A549 (cell line): Measurements from ENCODE around the gene SF3B3. TPM values are rescaled to one million over a fixed set of nuclear protein-coding genes. Genes with fewer than 3 reads are reported as not detected.

Experiments
- ATAC-seq, 2 experiments: fragments of 200-7000 bp in 1 of 2; fragments of >200 bp in 1 of 2; cut with Nextera tagmentation in 1 of 2; cut with Tn5 transposase in 1 of 2; 3 replicates each; pipeline versions ENCODE4 v1.8.0 to v1.9.1; 2018 to 2020; ENCODE audit warnings: mild to moderate bottlenecking in 1 of 2, moderate library complexity in 1 of 2
- CTCF ChIA-PET: fragments of 300-600 bp; sonication (Branson Sonifier 250); formaldehyde crosslinking; extraction: SDS; loops from one replicate; lab custom pipeline; 2021; ENCODE audit warnings: antibody characterized with exemption, inconsistent platforms; lab: Yijun Ruan, JAX
- POLR2A ChIA-PET: fragments of 350-600 bp; formaldehyde crosslinking; extraction: SDS; loops from one replicate; lab custom pipeline; 2021; ENCODE audit warnings: antibody characterized with exemption, inconsistent platforms; lab: Yijun Ruan, JAX
- DNase-seq, 2 experiments: peaks; one replicate each; pipeline versions ENCODE4 v3.0.0 to v3.0.0-alpha.2; 2011 to 2016; ENCODE audit warnings: low read depth in 1 of 2, low spot score in 1 of 2
- FAIRE-seq: peaks from 2 replicates; lab custom pipeline; 2011; peaks lifted over from hg19 to GRCh38; lab: Jason Lieb, UNC
- H3K27ac ChIP-seq, 2 experiments: fragments of >200 bp; sonication (Bioruptor Twin); formaldehyde crosslinking; 3 replicates each; pipeline ENCODE4 v1.5.1; 2016 to 2017
- H3K4me1 ChIP-seq: fragments of >200 bp; sonication (Bioruptor Twin); formaldehyde crosslinking; 3 replicates; pipeline ENCODE4 v1.6.1; 2016
- H3K4me2 ChIP-seq: fragments of >200 bp; sonication (Bioruptor Twin); formaldehyde crosslinking; 3 replicates; pipeline ENCODE4 v1.6.1; 2016
- H3K4me3 ChIP-seq: fragments of >200 bp; sonication (Bioruptor Twin); formaldehyde crosslinking; 3 replicates; pipeline ENCODE4 v1.5.1; 2016
- H3K9me3 ChIP-seq: fragments of >200 bp; sonication (Bioruptor Twin); formaldehyde crosslinking; 3 replicates; pipeline ENCODE4 v1.6.1; 2016
- CBX2 ChIP-seq: fragments of 200-600 bp; sonication (generic); IDR thresholded peaks from 2 replicates; pipeline ENCODE4 v1.6.1; 2016; ENCODE audit warnings: low read depth, mild to moderate bottlenecking, borderline replicate concordance
- CBX8 ChIP-seq: fragments of 200-600 bp; sonication (generic); IDR thresholded peaks from 2 replicates; pipeline ENCODE4 v1.6.1; 2016
- CHD4 ChIP-seq: fragments of 200-600 bp; sonication (generic); IDR thresholded peaks from 2 replicates; pipeline ENCODE4 v1.6.1; 2016; ENCODE audit warnings: antibody characterized with exemption, mild to moderate bottlenecking, borderline replicate concordance
- EHMT2 ChIP-seq: fragments of 200-600 bp; sonication (generic); IDR thresholded peaks from 2 replicates; pipeline ENCODE4 v1.6.1; 2016; ENCODE audit warnings: antibody characterized with exemption, low read depth, mild to moderate bottlenecking, moderate library complexity
- ESRRA ChIP-seq: fragments of 150-350 bp; IDR thresholded peaks from 2 replicates; pipeline ENCODE4 v1.6.1; 2014; ENCODE audit warnings: mild to moderate bottlenecking, low read length, borderline replicate concordance
- FOXS1 ChIP-seq: fragments of 250-450 bp; sonication (Bioruptor Pico); IDR thresholded peaks from 2 replicates; pipeline ENCODE4 v1.5.0; 2020; ENCODE audit warnings: mild to moderate bottlenecking, moderate library complexity
- GATA3 ChIP-seq: IDR thresholded peaks from 2 replicates; pipeline ENCODE4 v1.6.1; 2012; ENCODE audit warnings: borderline replicate concordance
- HEYL ChIP-seq: fragments of 250-450 bp; sonication (Bioruptor Pico); IDR thresholded peaks from 2 replicates; pipeline ENCODE4 v1.8.0; 2021; ENCODE audit warnings: mild to moderate bottlenecking, moderate library complexity
- HMGXB4 ChIP-seq: fragments of 250-450 bp; sonication (Bioruptor Pico); IDR thresholded peaks from 2 replicates; pipeline ENCODE4 v1.5.0; 2021; ENCODE audit warnings: mild to moderate bottlenecking, moderate library complexity, borderline replicate concordance
- HOXB5 ChIP-seq: fragments of 250-450 bp; sonication (Bioruptor Pico); IDR thresholded peaks from 2 replicates; pipeline ENCODE4 v1.5.0; 2020; ENCODE audit warnings: mild to moderate bottlenecking, moderate library complexity
- JUN ChIP-seq, 2 experiments: fragments of >200 bp; sonication (Bioruptor Twin); formaldehyde crosslinking; IDR thresholded peaks; 2 replicates in 1 of 2; 3 replicates in 1 of 2; pipeline ENCODE4 v1.6.1; 2016 to 2017
- JUNB ChIP-seq: fragments of >200 bp; sonication (Bioruptor Twin); formaldehyde crosslinking; IDR thresholded peaks from 2 replicates; pipeline ENCODE4 v1.6.1; 2016
- KDM5A ChIP-seq: fragments of 200-600 bp; sonication (generic); IDR thresholded peaks from 2 replicates; pipeline ENCODE4 v1.6.1; 2016; ENCODE audit warnings: antibody characterized with exemption, mild to moderate bottlenecking
- MAFK ChIP-seq: fragments of 450-650 bp; IDR thresholded peaks from 2 replicates; pipeline ENCODE4 v1.6.1; 2014; ENCODE audit not compliant: partially characterized antibody
- MAX ChIP-seq: IDR thresholded peaks from 2 replicates; pipeline ENCODE4 v1.6.1; 2012
- NR3C1 ChIP-seq: fragments of >200 bp; sonication (Bioruptor Twin); formaldehyde crosslinking; IDR thresholded peaks from 3 replicates; pipeline ENCODE4 v1.6.1; 2017
- POLR2A ChIP-seq: IDR thresholded peaks from 2 replicates; pipeline ENCODE4 v1.6.1; 2012; ENCODE audit warnings: mild to moderate bottlenecking, low read length
- POLR2AphosphoS2 ChIP-seq: conservative IDR thresholded peaks from 2 replicates; pipeline ENCODE4 v1.6.1; 2012; ENCODE audit warnings: low read length, improper control_type of control experiment, inconsistent platforms
- REST ChIP-seq: fragments of 200-600 bp; sonication (generic); IDR thresholded peaks from 2 replicates; pipeline ENCODE4 v1.6.1; 2016; ENCODE audit warnings: antibody characterized with exemption, mild to moderate bottlenecking, moderate library complexity
- SREBF2 ChIP-seq: fragments of 450-650 bp; IDR thresholded peaks from 2 replicates; pipeline ENCODE4 v1.6.1; 2014; ENCODE audit warnings: mild to moderate bottlenecking, moderate library complexity
- WGBS: methylation state at CpG from one replicate; pipeline ENCODE4 v1.1.6; 2017; ENCODE audit errors: missing lambda C conversion rate; 5-methylcytosine and 5-hydroxymethylcytosine counted together
- polyA plus RNA-seq, 4 experiments: library from polyadenylated mRNA; depleted of rRNA in 3 of 4; stranded (reverse); fragments of >200 nt; fragmentation: RNase III in 1 of 4; extraction: RNeasy Plus Mini Kit Qiagen cat#74134 plus additional on column Dnase treatment in 1 of 4; gene quantifications; 2 replicates in 3 of 4; 3 replicates in 1 of 4; pipeline ENCODE4 v1.2.3, GENCODE V29; 2011 to 2017
- TF ChIP-seq, protein P1 (sequence below): fragments of 150-350 bp; IDR thresholded peaks from 2 replicates; pipeline ENCODE4 v1.6.1; 2014; ENCODE audit warnings: low read depth, mild to moderate bottlenecking, low read length

The SF3B3 gene
- polyA plus RNA-seq, 2 of the 4 experiments (the other 2 are of a cell fraction), result 111 to 155 TPM

DNA sequence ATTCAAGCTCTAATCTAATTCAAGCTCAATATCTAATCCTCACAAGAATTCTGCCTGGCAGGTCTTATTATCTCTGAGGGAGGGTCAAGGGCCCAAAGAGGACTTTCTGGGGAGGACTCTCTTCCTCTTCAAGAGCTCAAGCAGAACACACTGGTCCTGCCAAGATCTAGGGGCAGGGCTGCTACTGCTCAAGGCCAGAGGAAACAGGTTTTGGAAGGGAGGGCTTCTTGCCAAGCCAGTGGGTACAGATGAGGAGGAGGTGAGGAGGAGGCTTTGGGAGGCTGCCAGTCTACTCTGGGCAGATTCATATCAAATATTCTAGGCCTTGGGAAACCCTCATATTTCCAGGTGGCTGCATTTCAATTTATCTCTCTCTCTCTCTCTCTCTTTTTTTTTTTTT lies 71.0 kb downstream of the SF3B3 start:
- no peak overlapping the region for H3K27ac ChIP-seq
- ChIA-PET POLR2A (no interaction called here), CTCF (interaction anchor here (1.2 to 1.5 kb wide), 2 partner anchors 59 to 60 kb away, joined by 3 read pairs; no protein-coding TSS in a partner anchor)
- FAIRE-seq (no peak), DNase-seq (no peak), ATAC-seq (no peak)
- TF ChIP-seq SREBF2 (no peak), POLR2A (no peak), HMGXB4 (CRISPR knock-in tag) (no peak), CHD4 (no peak), JUNB (no peak), POLR2AphosphoS2 (no peak), CBX8 (no peak), ESRRA (no peak), CBX2 (no peak), JUN (IDR thresholded peaks at IDR 0.05) (no peak)
- no peaks in the 10 kb centered on the region for H3K9me3 ChIP-seq
- no peak overlapping the region for H3K4me2 ChIP-seq
- H3K4me3 ChIP-seq, result no peak overlapping the region
- H3K4me1 ChIP-seq, result peaks cover 14% of the 10 kb centered on the region

GRCh38 chr16:70597135-70597835 lies 73.7 kb downstream of the SF3B3 start:
- Histone ChIP-seq H3K4me2 (no peak overlapping the region), H3K9me3 (no peaks in the 10 kb centered on the region), H3K27ac (no peak overlapping the region), H3K4me1 (no peaks in the 10 kb centered on the region), H3K4me3 (no peak overlapping the region)
- ATAC-seq (no peak), FAIRE-seq (no peak), DNase-seq (no peak)
- ChIA-PET POLR2A (no interaction called here), CTCF (interaction anchor here (0.6 to 0.8 kb wide), 5 partner anchors 12 to 179 kb away, joined by 3 read pairs; no protein-coding TSS in a partner anchor)
- TF ChIP-seq, protein P1, sequence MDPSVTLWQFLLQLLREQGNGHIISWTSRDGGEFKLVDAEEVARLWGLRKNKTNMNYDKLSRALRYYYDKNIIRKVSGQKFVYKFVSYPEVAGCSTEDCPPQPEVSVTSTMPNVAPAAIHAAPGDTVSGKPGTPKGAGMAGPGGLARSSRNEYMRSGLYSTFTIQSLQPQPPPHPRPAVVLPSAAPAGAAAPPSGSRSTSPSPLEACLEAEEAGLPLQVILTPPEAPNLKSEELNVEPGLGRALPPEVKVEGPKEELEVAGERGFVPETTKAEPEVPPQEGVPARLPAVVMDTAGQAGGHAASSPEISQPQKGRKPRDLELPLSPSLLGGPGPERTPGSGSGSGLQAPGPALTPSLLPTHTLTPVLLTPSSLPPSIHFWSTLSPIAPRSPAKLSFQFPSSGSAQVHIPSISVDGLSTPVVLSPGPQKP, result no peak
- TF ChIP-seq FOXS1 (CRISPR knock-in tag) (no peak), NR3C1 (no peak), POLR2AphosphoS2 (no peak), EHMT2 (no peak)
- 57% methylated on average over 4 of the region's 4 CpGs for WGBS

DNA sequence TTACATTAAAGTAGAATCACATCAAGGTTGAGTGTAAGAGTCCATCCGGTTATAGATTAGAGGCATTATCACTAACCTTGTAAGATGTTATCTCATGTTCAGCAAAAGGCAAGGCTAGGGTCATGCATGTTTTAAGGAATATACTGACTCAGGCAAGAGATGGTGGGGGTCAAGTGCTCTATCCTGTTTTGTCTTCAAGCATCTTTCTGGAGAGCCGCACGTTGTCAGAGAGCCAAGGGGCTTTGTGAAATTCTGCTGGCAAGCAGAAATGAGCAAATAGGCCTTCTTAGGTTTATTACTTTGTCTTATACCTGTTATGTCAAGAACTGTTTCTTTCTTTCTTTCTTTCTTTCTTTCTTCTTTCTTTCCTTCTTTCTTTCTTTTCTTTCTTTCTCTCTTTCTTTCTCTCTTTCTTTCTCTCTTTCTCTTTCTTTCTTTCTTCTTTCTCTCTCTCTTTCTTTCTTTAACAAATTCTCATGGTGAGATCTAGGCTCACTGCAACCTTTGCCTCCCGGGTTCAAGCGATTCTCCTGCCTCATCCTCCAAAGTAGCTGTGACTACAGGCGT lies 75.4 kb downstream of the SF3B3 start:
- Histone ChIP-seq H3K4me1 (no peaks in the 10 kb centered on the region), H3K4me2 (no peak overlapping the region), H3K4me3 (no peak overlapping the region), H3K27ac (no peak overlapping the region)
- POLR2A ChIA-PET, result no interaction called here
- ATAC-seq (no peak), DNase-seq (no peak), FAIRE-seq (no peak)
- CTCF ChIA-PET, result interaction anchor here (1.5 kb wide), 1 partner anchor 16 kb away, joined by 3 read pairs; no protein-coding TSS in a partner anchor
- WGBS, result 79% methylated on average over 6 of the region's 6 CpGs
- TF ChIP-seq CBX2 (no peak), REST (no peak), HEYL (CRISPR knock-in tag) (no peak), KDM5A (no peak), MAX (no peak), MAFK (no peak), GATA3 (no peak), HOXB5 (no peak)
- TF ChIP-seq, all 56 proteins: peak for 0
- H3K9me3 ChIP-seq, result no peaks in the 10 kb centered on the region
